Gastroesophageal sphincter (tissue), 3 donors: Measurements from ENCODE around the gene ZSCAN23.

Source experiments
- EP300 ChIP-seq: sonication (generic); formaldehyde crosslinking; IDR thresholded peaks from one replicate; pipeline ENCODE4 v1.6.1; 2017; ENCODE audit warnings: antibody characterized with exemption, mild to moderate bottlenecking
- POLR2A ChIP-seq, 2 donors: fragments of 450-650 bp; IDR thresholded peaks; one replicate each; pipeline ENCODE4 v1.6.1; 2017; ENCODE audit warnings: antibody characterized with exemption in 2 of 2, mild to moderate bottlenecking in 2 of 2, moderate library complexity in 1 of 2
- POLR2AphosphoS5 ChIP-seq: sonication (generic); formaldehyde crosslinking; IDR thresholded peaks from one replicate; pipeline ENCODE4 v1.6.1; 2017; ENCODE audit warnings: antibody characterized with exemption
- TF ChIP-seq, protein P1 (sequence below), 4 experiments: fragments of 200-600 bp in 2 of 4; fragments of 450-650 bp in 2 of 4; sonication (generic) in 1 of 4; IDR thresholded peaks; one replicate each; pipeline ENCODE4 v1.5.1; 2017 to 2019; ENCODE audit warnings: antibody characterized with exemption in 4 of 4, mild to moderate bottlenecking in 2 of 4, moderate library complexity in 2 of 4

DNA sequence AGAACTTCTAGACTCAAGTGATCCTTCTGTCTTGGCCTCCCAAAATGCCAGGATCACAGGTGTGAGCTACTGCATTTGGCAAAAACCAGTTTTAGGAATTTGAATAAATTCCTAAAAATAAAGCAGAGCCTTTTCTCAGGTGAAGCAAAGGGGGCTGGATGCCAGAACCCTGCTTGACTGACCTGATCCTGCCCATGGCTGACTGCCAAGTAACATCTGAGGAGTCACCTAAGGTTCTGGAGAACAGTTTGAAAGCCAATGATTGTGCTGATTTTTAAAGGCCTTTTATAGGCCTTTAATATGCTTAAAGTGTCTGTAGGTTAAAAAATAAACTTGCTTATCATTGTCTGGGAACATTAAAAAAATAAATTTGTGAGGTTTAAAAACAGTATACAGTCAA lies 29.6 kb downstream of the ZSCAN23 start:
- TF ChIP-seq, protein P1, sequence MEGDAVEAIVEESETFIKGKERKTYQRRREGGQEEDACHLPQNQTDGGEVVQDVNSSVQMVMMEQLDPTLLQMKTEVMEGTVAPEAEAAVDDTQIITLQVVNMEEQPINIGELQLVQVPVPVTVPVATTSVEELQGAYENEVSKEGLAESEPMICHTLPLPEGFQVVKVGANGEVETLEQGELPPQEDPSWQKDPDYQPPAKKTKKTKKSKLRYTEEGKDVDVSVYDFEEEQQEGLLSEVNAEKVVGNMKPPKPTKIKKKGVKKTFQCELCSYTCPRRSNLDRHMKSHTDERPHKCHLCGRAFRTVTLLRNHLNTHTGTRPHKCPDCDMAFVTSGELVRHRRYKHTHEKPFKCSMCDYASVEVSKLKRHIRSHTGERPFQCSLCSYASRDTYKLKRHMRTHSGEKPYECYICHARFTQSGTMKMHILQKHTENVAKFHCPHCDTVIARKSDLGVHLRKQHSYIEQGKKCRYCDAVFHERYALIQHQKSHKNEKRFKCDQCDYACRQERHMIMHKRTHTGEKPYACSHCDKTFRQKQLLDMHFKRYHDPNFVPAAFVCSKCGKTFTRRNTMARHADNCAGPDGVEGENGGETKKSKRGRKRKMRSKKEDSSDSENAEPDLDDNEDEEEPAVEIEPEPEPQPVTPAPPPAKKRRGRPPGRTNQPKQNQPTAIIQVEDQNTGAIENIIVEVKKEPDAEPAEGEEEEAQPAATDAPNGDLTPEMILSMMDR (IDR thresholded peaks at IDR 0.05), result no peak
- TF ChIP-seq EP300 (no peak), POLR2A (IDR thresholded peaks at IDR 0.05) (no peak), POLR2AphosphoS5 (no peak)
